Gastroesophageal sphincter (tissue), 4 donors: ENCODE data around the gene ENOSF1. TPM values are rescaled to one million over a fixed set of nuclear protein-coding genes. Genes with fewer than 3 reads are reported as not detected.

ENCODE experiments used
- ATAC-seq: fragments of 150-250 bp; one replicate; pipeline ENCODE4 v1.9.1; 2016; ENCODE audit warnings: mild to moderate bottlenecking, moderate library complexity
- H3K27ac ChIP-seq, 4 donors: fragments of 200-600 bp; sonication (generic) in 3 of 4; 1 replicate in 3 of 4; 2 replicates in 1 of 4; pipeline ENCODE4 v1.5.1; 2016 to 2019
- H3K27me3 ChIP-seq: fragments of 200-600 bp; sonication (generic); one replicate; pipeline ENCODE4 v1.5.1; 2019
- H3K36me3 ChIP-seq, 2 donors: fragments of 200-600 bp; sonication (generic); one replicate each; pipeline ENCODE4 v1.5.1; 2019; ENCODE audit warnings: control low read depth in 1 of 2
- H3K4me1 ChIP-seq, 3 donors: fragments of 200-600 bp; sonication (generic); 1 replicate in 2 of 3; 2 replicates in 1 of 3; pipeline ENCODE4 v1.5.1; 2016 to 2019; ENCODE audit warnings: control low read depth in 2 of 3
- H3K4me3 ChIP-seq, 2 donors: fragments of 200-600 bp; sonication (generic); one replicate each; pipeline ENCODE4 v1.5.1; 2019; ENCODE audit warnings: mild to moderate bottlenecking in 1 of 2, moderate library complexity in 1 of 2
- H3K9me3 ChIP-seq, 3 donors: fragments of 200-600 bp; sonication (generic); one replicate each; pipeline ENCODE4 v1.5.1; 2017 to 2019; ENCODE audit warnings: control low read depth in 2 of 3
- CTCF ChIP-seq, 4 experiments: fragments of 200-600 bp in 2 of 4; fragments of 450-650 bp in 2 of 4; sonication (generic) in 1 of 4; IDR thresholded peaks; one replicate each; pipeline ENCODE4 v1.5.1; 2017 to 2019; ENCODE audit warnings: antibody characterized with exemption in 4 of 4, mild to moderate bottlenecking in 2 of 4, moderate library complexity in 2 of 4
- EP300 ChIP-seq: sonication (generic); formaldehyde crosslinking; IDR thresholded peaks from one replicate; pipeline ENCODE4 v1.6.1; 2017; ENCODE audit warnings: antibody characterized with exemption, mild to moderate bottlenecking
- POLR2A ChIP-seq, 2 donors: fragments of 450-650 bp; IDR thresholded peaks; one replicate each; pipeline ENCODE4 v1.6.1; 2017; ENCODE audit warnings: antibody characterized with exemption in 2 of 2, mild to moderate bottlenecking in 2 of 2, moderate library complexity in 1 of 2
- POLR2AphosphoS5 ChIP-seq: sonication (generic); formaldehyde crosslinking; IDR thresholded peaks from one replicate; pipeline ENCODE4 v1.6.1; 2017; ENCODE audit warnings: antibody characterized with exemption
- WGBS, 2 donors: methylation state at CpG; one replicate each; pipeline ENCODE4 v1.1.5; 2018; ENCODE audit warnings: low coverage in 1 of 2; 5-methylcytosine and 5-hydroxymethylcytosine counted together
- total RNA-seq, 4 donors: library from RNA; depleted of rRNA; stranded (reverse); fragments of >200 nt; gene quantifications; one replicate each; pipeline ENCODE4 v1.1.0, GENCODE V29; 2016

Gene ENOSF1
- total RNA-seq, 4 donors from 2014 or later = 16.2 to 80.2 (median 37.1) TPM

GRCh38 chr18:622289-622688 lies 90.1 kb downstream of the ENOSF1 start:
- no peaks in the 10 kb centered on the region for H3K9me3 ChIP-seq
- H3K4me1 ChIP-seq = peaks cover 0 to 18% (median 0%) of the 10 kb centered on the region in 3 donors
- WGBS, 2 donors = 79 to 82% methylated on average over 6 of the region's 6 CpGs
- ATAC-seq = no peak
- no peak overlapping the region for H3K27ac ChIP-seq
- no peaks in the 10 kb centered on the region for H3K27me3 ChIP-seq
- no peaks in the 10 kb centered on the region for H3K36me3 ChIP-seq
- TF ChIP-seq CTCF (IDR thresholded peaks at IDR 0.05) (no peak), EP300 (no peak), POLR2A (IDR thresholded peaks at IDR 0.05) (no peak), POLR2AphosphoS5 (no peak)
- H3K4me3 ChIP-seq = no peak overlapping the region

GRCh38 chr18:621291-622043 lies 91.0 kb downstream of the ENOSF1 start:
- peak; percentile 60 for ATAC-seq
- 45 to 62% methylated on average over 3 of the region's 7 CpGs for WGBS, 2 donors
- TF ChIP-seq POLR2AphosphoS5 = no peak
- no peak for TF ChIP-seq EP300

More at GRCh38 chr18:621291-622043, 91.0 kb downstream of the ENOSF1 start:
- H3K9me3 ChIP-seq = no peaks in the 10 kb centered on the region
- H3K27ac ChIP-seq = no peak overlapping the region
- no peak overlapping the region for H3K4me3 ChIP-seq
- H3K4me1 ChIP-seq = peaks cover 0 to 15% (median 0%) of the 10 kb centered on the region in 3 donors
- no peaks in the 10 kb centered on the region for H3K27me3 ChIP-seq
- no peaks in the 10 kb centered on the region for H3K36me3 ChIP-seq

Other genes with a start within 250 kb of the ENOSF1 start
- 10 to 100 TPM; 21.2 to 40.1 (median 37.1) TPM for gene COLEC12, start 211.9 kb downstream of the ENOSF1 start, total RNA-seq
- not detected for gene CETN1, start 132.2 kb downstream of the ENOSF1 start, total RNA-seq
- gene CLUL1, start 115.6 kb downstream of the ENOSF1 start, total RNA-seq = 1 to 10 TPM in 1 of 4 donors, not detected in 3; 1.5 TPM
- 1 to 10 TPM; 1.1 to 6.1 (median 3.6) TPM for gene TYMS, start 55.0 kb downstream of the ENOSF1 start, total RNA-seq
- gene YES1, start 99.6 kb upstream of the ENOSF1 start, total RNA-seq = 100 to 1,000 TPM in 2 of 4 donors, 10 to 100 TPM in 2; 84.1 to 127 (median 96.8) TPM
- gene ADCYAP1, start 192.2 kb upstream of the ENOSF1 start, total RNA-seq = 1 to 10 TPM in 1 of 4 donors, under 1 TPM in 2, not detected in 1; 0.39 to 2.3 (median 0.67) TPM